MM.1S (cell line): ENCODE measurements around the gene GATA2.
A peak's percentile ranks its signal among the peaks of the same experiment; 100 is the strongest.

ENCODE experiments used
- DNase-seq: peaks from one replicate; pipeline ENCODE4 v3.0.0-alpha.2; 2015
- H2AFZ ChIP-seq: fragments of 300-600 bp; sonication (generic); 2 replicates; pipeline ENCODE4 v1.6.0; 2016; ENCODE audit warnings: antibody characterized with exemption, low read length
- H3F3A ChIP-seq: fragments of 300-600 bp; sonication (generic); 2 replicates; pipeline ENCODE4 v1.6.1; 2016; ENCODE audit warnings: mild to moderate bottlenecking, antibody characterized with exemption, low read length, moderate library complexity, mixed read lengths; ENCODE audit not compliant: insufficient read depth
- H3K27ac ChIP-seq: fragments of 300-600 bp; sonication (generic); 2 replicates; pipeline ENCODE4 v1.5.1; 2016; ENCODE audit warnings: mild to moderate bottlenecking, low read length
- H3K27me3 ChIP-seq: fragments of 300-600 bp; sonication (generic); replicated peaks from 2 replicates; pipeline ENCODE4 v1.6.0; 2016; ENCODE audit warnings: low read length; ENCODE audit not compliant: insufficient read depth
- H3K36me3 ChIP-seq: fragments of 300-600 bp; sonication (generic); replicated peaks from 2 replicates; pipeline ENCODE4 v1.6.1; 2016; ENCODE audit warnings: mild to moderate bottlenecking, low read length, mixed read lengths; ENCODE audit not compliant: insufficient read depth
- H3K4me1 ChIP-seq: fragments of 300-600 bp; sonication (generic); 2 replicates; pipeline ENCODE4 v1.6.1; 2016; ENCODE audit warnings: low read length, mixed read lengths
- H3K4me2 ChIP-seq: fragments of 300-600 bp; sonication (generic); 2 replicates; pipeline ENCODE4 v1.6.0; 2016; ENCODE audit warnings: low read depth, low read length
- H3K4me3 ChIP-seq: fragments of 300-600 bp; sonication (generic); 2 replicates; pipeline ENCODE4 v1.5.1; 2016; ENCODE audit warnings: low read length, mixed read lengths
- H3K79me2 ChIP-seq: fragments of 300-600 bp; sonication (generic); 2 replicates; pipeline ENCODE4 v1.6.1; 2016; ENCODE audit warnings: mixed run types, low read length, mixed read lengths
- H3K9ac ChIP-seq: fragments of 300-600 bp; sonication (generic); 2 replicates; pipeline ENCODE4 v1.6.1; 2016; ENCODE audit warnings: low read length, mixed read lengths
- H3K9me2 ChIP-seq: fragments of 300-600 bp; sonication (generic); replicated peaks from 2 replicates; pipeline ENCODE4 v1.6.1; 2016; ENCODE audit warnings: mild to moderate bottlenecking, low read length, mixed read lengths; ENCODE audit not compliant: insufficient read depth
- H3K9me3 ChIP-seq: fragments of 300-600 bp; sonication (generic); replicated peaks from 2 replicates; pipeline ENCODE4 v1.6.1; 2016; ENCODE audit warnings: mild to moderate bottlenecking, low read length, mixed read lengths; ENCODE audit not compliant: insufficient read depth
- H4K20me1 ChIP-seq: fragments of 300-600 bp; sonication (generic); 2 replicates; pipeline ENCODE4 v1.6.1; 2016; ENCODE audit warnings: mild to moderate bottlenecking, low read length, moderate library complexity, mixed read lengths; ENCODE audit not compliant: insufficient read depth
- EZH2 ChIP-seq: fragments of 300-600 bp; sonication (generic); optimal IDR thresholded peaks from 2 replicates; pipeline ENCODE3; 2017; ENCODE audit warnings: low read depth, mild to moderate bottlenecking, antibody characterized with exemption, low read length, mixed read lengths
- EZH2phosphoT487 ChIP-seq: fragments of 300-600 bp; sonication (generic); IDR thresholded peaks from 2 replicates; pipeline ENCODE4 v1.6.1; 2018; ENCODE audit warnings: antibody characterized with exemption, low read length
- TF ChIP-seq, protein P1 (sequence below): fragments of 300-600 bp; sonication (generic); IDR thresholded peaks from 2 replicates; pipeline ENCODE4 v1.5.1; 2016; ENCODE audit warnings: antibody characterized with exemption, low read length, mixed read lengths

Gene GATA2

DNA sequence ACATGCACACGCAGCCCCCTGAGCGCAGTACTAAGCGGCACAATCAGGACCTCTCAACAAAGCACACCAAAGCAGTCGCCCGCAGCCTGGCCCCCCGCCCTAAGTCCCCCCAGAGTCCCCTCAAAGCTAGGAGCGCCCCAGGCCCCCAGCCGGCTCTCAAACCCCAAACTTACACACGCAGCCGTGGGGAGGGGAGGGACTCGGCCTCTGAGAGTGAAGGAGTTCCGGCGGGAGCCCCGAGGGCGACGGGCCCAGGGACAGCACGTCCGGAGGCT is 5.5 kb downstream of the GATA2 start:
- peaks cover 100% of the 10 kb centered on the region for H3K27me3 ChIP-seq

DNA sequence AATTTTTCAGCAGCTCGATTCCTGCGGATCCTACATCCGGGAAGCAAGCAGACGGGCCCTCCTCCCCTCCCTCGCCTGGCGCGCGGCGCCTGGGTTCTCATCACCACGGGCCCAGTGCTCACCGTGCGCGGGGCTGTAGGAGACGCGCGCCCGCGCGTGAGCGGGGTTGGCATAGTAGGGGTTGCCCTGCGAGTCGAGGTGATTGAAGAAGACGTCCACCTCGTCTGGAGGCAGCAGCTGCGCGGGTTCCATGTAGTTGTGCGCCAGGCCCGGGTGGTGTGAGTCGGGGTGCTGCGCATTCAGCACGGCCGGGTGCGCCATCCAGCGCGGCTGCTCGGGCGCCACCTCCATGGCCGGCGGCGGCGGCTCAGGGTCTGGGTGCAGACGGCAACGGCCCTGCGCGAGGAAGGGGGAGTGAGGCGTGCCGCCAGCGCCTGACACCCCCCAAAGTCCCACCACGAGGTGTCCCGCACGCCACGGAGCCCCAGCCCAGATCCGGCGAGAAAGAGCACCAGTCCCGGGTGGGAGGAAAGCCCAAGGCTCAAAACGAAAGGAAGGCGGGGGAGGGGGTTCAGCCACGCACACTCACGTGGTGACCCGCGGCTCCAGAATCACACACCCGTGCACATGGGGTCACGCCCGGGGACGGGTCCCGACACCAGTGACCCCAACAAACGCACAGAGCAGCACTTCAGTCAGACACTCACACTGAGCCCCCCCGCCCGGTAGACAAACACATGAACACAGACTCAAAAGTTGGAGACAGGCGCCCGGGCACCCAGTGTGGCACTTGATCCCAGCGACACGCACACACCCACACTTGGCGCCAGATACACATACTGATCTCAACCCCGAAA is 6.1 kb downstream of the GATA2 start:
- Histone ChIP-seq H3K79me2 (no peaks in the 10 kb centered on the region), H3F3A (no peaks in the 10 kb centered on the region), H3K4me2 (peak overlapping the region; percentile 79), H2AFZ (peak overlapping the region; percentile 52), H3K9me3 (no peaks in the 10 kb centered on the region), H3K9ac (no peak overlapping the region), H3K36me3 (no peaks in the 10 kb centered on the region), H3K4me3 (peak overlapping the region; percentile 67), H4K20me1 (no peaks in the 10 kb centered on the region), H3K4me1 (0 out of 2 replicates have a peak, but pooled peaks cover 4% of the 10 kb centered on the region), H3K27me3 (peaks cover 100% of the 10 kb centered on the region), H3K9me2 (no peaks in the 10 kb centered on the region), H3K27ac (no peak overlapping the region)
- no peak for TF ChIP-seq EZH2
- TF ChIP-seq EZH2phosphoT487: no peak
- TF ChIP-seq, protein P1, sequence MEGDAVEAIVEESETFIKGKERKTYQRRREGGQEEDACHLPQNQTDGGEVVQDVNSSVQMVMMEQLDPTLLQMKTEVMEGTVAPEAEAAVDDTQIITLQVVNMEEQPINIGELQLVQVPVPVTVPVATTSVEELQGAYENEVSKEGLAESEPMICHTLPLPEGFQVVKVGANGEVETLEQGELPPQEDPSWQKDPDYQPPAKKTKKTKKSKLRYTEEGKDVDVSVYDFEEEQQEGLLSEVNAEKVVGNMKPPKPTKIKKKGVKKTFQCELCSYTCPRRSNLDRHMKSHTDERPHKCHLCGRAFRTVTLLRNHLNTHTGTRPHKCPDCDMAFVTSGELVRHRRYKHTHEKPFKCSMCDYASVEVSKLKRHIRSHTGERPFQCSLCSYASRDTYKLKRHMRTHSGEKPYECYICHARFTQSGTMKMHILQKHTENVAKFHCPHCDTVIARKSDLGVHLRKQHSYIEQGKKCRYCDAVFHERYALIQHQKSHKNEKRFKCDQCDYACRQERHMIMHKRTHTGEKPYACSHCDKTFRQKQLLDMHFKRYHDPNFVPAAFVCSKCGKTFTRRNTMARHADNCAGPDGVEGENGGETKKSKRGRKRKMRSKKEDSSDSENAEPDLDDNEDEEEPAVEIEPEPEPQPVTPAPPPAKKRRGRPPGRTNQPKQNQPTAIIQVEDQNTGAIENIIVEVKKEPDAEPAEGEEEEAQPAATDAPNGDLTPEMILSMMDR: no peak
- DNase-seq: no peak

More for the DNA sequence above, 5.5 kb downstream of the GATA2 start:
- Histone ChIP-seq H3K4me1 (0 out of 2 replicates have a peak, but pooled peaks cover 4% of the 10 kb centered on the region), H3F3A (no peaks in the 10 kb centered on the region), H3K9me3 (no peaks in the 10 kb centered on the region), H3K79me2 (no peaks in the 10 kb centered on the region), H3K4me2 (peak overlapping the region; percentile 79), H3K9me2 (no peaks in the 10 kb centered on the region), H2AFZ (peak overlapping the region; percentile 52), H3K27ac (no peak overlapping the region), H3K4me3 (peak overlapping the region; percentile 67), H3K36me3 (no peaks in the 10 kb centered on the region), H4K20me1 (no peaks in the 10 kb centered on the region), H3K9ac (no peak overlapping the region)
- TF ChIP-seq EZH2phosphoT487: no peak
- TF ChIP-seq, protein P1: no peak
- TF ChIP-seq EZH2: no peak
- DNase-seq: no peak

DNA sequence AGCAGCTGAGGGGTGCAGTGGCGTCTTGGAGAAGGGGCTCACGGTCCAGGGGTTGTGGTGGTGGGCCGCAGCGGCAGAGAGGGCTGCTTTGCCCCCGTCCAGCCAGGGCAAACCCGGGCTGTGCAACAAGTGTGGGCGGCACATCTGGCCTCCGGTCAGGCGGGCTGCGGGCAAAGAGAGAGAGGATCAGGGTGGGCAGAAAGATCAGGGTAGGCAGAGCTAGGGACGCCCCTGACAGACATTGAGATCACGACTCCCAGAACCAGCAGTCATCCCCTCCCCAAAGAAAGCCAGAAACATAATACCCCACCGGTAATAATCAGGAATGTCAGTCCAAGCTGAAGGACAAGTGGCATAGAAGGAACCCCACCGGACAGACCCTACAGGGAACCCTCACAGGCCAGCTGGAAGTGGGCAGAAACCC is 6.8 kb downstream of the GATA2 start:
- Histone ChIP-seq H3K27me3 (peaks cover 100% of the 10 kb centered on the region), H3K36me3 (no peaks in the 10 kb centered on the region), H2AFZ (no peak overlapping the region), H3K79me2 (no peaks in the 10 kb centered on the region), H3K4me1 (0 out of 2 replicates have a peak, but pooled peaks cover 4% of the 10 kb centered on the region), H3K27ac (no peak overlapping the region), H3F3A (no peaks in the 10 kb centered on the region), H3K9me3 (no peaks in the 10 kb centered on the region), H4K20me1 (no peaks in the 10 kb centered on the region), H3K9me2 (no peaks in the 10 kb centered on the region), H3K4me2 (peak overlapping the region; percentile 79; the same call in 1 of the 2 replicates), H3K9ac (no peak overlapping the region), H3K4me3 (no peak overlapping the region)
- DNase-seq: no peak
- TF ChIP-seq, protein P1: no peak
- TF ChIP-seq EZH2phosphoT487: no peak
- no peak for TF ChIP-seq EZH2
